Aorta (tissue), 5 donors: ENCODE measurements around the gene NRSN2. TPM values are rescaled to one million over a fixed set of nuclear protein-coding genes. Genes with fewer than 3 reads are reported as not detected.

Experiments
- ATAC-seq: fragments of 200-7000 bp; cut with Tn5 transposase; one replicate; pipeline ENCODE4 v1.9.1; 2022; ENCODE audit warnings: moderate library complexity; ENCODE audit not compliant: low FRiP score
- DNase-seq, 2 donors: peaks; one replicate each; pipeline ENCODE4 v3.0.0-alpha.2; 2020
- H3K27ac ChIP-seq, 2 donors: one replicate each; pipeline ENCODE4 v1.5.1; 2013; ENCODE audit warnings: low read length in 2 of 2, mild to moderate bottlenecking in 2 of 2, moderate library complexity in 2 of 2, control low read depth in 1 of 2, inconsistent platforms in 1 of 2, low read depth in 1 of 2
- H3K27me3 ChIP-seq, 2 donors: one replicate each; pipeline ENCODE4 v1.6.1; 2013; ENCODE audit warnings: control low read depth in 1 of 2, low read length in 1 of 2, mild to moderate bottlenecking in 1 of 2, moderate library complexity in 1 of 2; ENCODE audit not compliant: insufficient read depth in 2 of 2, control insufficient read depth in 1 of 2
- H3K36me3 ChIP-seq, 2 donors: one replicate each; pipeline ENCODE4 v1.6.1; 2013; ENCODE audit warnings: control low read depth in 1 of 2, low read length in 1 of 2, mild to moderate bottlenecking in 1 of 2; ENCODE audit not compliant: insufficient read depth in 2 of 2, control insufficient read depth in 1 of 2
- H3K4me1 ChIP-seq, 2 donors: one replicate each; pipeline ENCODE4 v1.6.1; 2013; ENCODE audit warnings: low read length in 2 of 2, control low read depth in 1 of 2, mild to moderate bottlenecking in 1 of 2, moderate library complexity in 1 of 2; ENCODE audit not compliant: insufficient read depth in 2 of 2, control insufficient read depth in 1 of 2
- H3K4me3 ChIP-seq, 2 donors: one replicate each; pipeline ENCODE4 v1.5.1; 2013; ENCODE audit warnings: low read length in 2 of 2, control low read depth in 1 of 2, mild to moderate bottlenecking in 1 of 2
- H3K9me3 ChIP-seq: one replicate; pipeline ENCODE4 v1.6.1; 2013; ENCODE audit warnings: mild to moderate bottlenecking, low read length; ENCODE audit not compliant: control insufficient read depth
- WGBS, 2 donors: extraction: QIAGEN DNeasy Blood & Tissue Kit; methylation state at CpG; one replicate each; pipeline ENCODE4 v1.1.7; 2013; 5-methylcytosine and 5-hydroxymethylcytosine counted together
- intact Hi-C, 2 donors: fragments of 100-400 bp; cut with DNase I; formaldehyde crosslinking; loops; one replicate each; pipeline versions ENCODE4 v1.14.2 to v1.15.0; 2022
- polyA plus RNA-seq, 2 donors: library from polyadenylated mRNA; stranded (reverse); fragments of 200-250 nt; gene quantifications; one replicate each; pipeline ENCODE4 v1.2.3, GENCODE V29; 2013
- total RNA-seq, 2 donors: library from RNA; stranded (reverse); fragmentation: NEBNext Ultra II Directional; extraction: Animal tissue kit (Norgen Biotek cat#: 25700); gene quantifications; one replicate each; pipeline ENCODE4 v1.2.1, GENCODE V29; 2021
- donor health status: healthy with polysubstance abuse.
- donor health status: Bipolar disorder and iron deficiency.
- donor health status: DM: no; HTN: no; CAD: no.
- donor health status: DM: no; HTN: no; CAD: no.
- donor health status: DM: yes; HTN: yes; CAD: no.

The NRSN2 gene
- total and polyA plus RNA-seq, 4 donors: 12.0 to 40.6 (median 34.5) TPM

- no peak overlapping the region for H3K27ac ChIP-seq
- ATAC-seq: no peak
- no peaks in the 10 kb centered on the region for H3K27me3 ChIP-seq
- no peak overlapping the region for H3K4me3 ChIP-seq
- H3K4me1 ChIP-seq: no peaks in the 10 kb centered on the region
- H3K9me3 ChIP-seq: no peaks in the 10 kb centered on the region
- H3K36me3 ChIP-seq: no peaks in the 10 kb centered on the region
- no peak for DNase-seq
- WGBS, 2 donors: 87 to 97% methylated on average over 2 of the region's 2 CpGs
- intact Hi-C loops: loop anchor here in 1 of 2 donors (10.0 kb wide), 1 partner anchor 72 kb away; no protein-coding TSS in a partner anchor
These were observed 55.6 kb downstream of the NRSN2 start for GRCh38 chr20:402496-402885.

DNA sequence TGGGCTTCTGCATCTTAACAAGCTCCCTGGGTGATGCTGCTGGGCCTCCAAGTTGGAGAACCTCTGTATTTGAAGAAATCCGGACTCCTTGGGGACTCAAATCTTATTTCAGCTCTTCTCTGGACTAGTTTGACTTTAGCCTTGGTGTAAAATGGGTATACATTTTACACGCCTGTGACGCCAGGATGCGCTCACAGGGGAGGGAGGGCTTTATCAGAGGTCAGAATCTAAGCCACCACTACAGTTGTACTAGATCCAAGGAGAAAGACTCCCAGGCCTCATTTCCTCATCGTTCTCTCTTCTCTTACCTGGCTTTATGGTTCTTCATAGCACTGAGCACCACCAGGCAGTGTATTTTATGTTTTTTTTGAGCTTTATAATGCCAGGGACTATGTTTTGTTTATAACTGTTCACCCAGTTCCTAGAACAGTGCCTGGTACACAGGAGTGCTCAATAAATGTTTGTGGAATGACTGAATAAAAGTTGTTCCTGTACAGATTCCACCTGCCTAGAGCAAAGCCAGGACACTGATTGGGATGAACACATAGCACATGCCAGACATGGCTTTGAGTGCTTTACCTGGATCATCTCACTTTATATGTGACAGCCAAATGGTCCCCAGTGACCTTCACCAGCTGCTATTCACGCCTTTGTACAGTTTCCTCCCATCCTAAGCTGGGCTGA lies 56.1 kb downstream of the NRSN2 start:
- H3K9me3 ChIP-seq: no peaks in the 10 kb centered on the region
- no peak overlapping the region for H3K4me3 ChIP-seq
- H3K27ac ChIP-seq: no peak overlapping the region
- DNase-seq (no peak), ATAC-seq (no peak)
- no peaks in the 10 kb centered on the region for H3K4me1 ChIP-seq
- no peaks in the 10 kb centered on the region for H3K27me3 ChIP-seq
- intact Hi-C loops: loop anchor here in 1 of 2 donors (10.0 kb wide), 1 partner anchor 72 kb away; no protein-coding TSS in a partner anchor
- WGBS, 2 donors: 83 to 94% methylated on average over 6 of the region's 6 CpGs
- H3K36me3 ChIP-seq: no peaks in the 10 kb centered on the region

DNA sequence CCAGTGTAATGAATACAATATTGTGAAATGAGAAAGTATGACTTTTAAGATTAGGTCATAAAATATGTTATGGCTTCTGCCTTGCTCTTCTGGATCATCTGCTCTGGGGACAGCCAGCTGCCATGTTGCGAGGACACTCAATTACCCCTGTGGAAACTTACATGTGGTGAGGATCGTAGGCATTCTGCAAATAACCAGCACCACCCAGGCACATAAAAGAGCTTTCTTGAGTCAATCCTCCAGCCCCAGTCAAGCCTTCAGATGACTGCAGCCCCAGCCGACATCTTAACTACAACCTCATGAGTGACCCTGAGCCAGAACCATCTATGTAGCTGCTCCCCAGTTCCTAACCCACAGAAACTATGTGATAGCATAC lies 56.7 kb downstream of the NRSN2 start:
- H3K9me3 ChIP-seq: no peaks in the 10 kb centered on the region
- no peaks in the 10 kb centered on the region for H3K4me1 ChIP-seq
- H3K27ac ChIP-seq: no peak overlapping the region
- H3K4me3 ChIP-seq: no peak overlapping the region
- intact Hi-C loops: loop anchor here in 1 of 2 donors (10.0 kb wide), 1 partner anchor 71 kb away; no protein-coding TSS in a partner anchor
- no peak for DNase-seq
- H3K36me3 ChIP-seq: no peaks in the 10 kb centered on the region
- 97 to 99% methylated on average over 3 of the region's 3 CpGs for WGBS, 2 donors
- ATAC-seq: no peak
- H3K27me3 ChIP-seq: no peaks in the 10 kb centered on the region

DNA sequence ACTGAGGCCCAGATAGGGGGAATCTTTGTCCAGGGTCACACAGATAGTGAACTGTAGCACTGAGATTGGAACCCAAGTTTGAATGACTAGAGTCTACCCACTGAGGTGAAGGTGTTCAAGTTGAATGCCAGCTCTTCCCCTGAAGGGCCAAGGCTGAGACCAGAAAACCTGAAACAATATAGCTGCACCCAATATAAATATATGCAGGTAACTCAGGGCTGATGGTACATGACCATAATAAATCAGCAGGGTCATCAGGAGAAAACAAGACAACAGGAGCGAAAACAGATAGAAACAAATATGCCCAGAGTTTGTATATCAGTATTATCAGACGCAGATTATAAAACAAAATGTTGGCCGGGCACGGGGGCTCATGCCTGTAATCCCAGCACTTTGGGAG lies 57.2 kb downstream of the NRSN2 start:
- Histone ChIP-seq H3K36me3 (no peaks in the 10 kb centered on the region), H3K27me3 (no peaks in the 10 kb centered on the region), H3K4me3 (no peak overlapping the region), H3K27ac (no peak overlapping the region), H3K9me3 (no peaks in the 10 kb centered on the region), H3K4me1 (no peaks in the 10 kb centered on the region)
- no peak for ATAC-seq
- DNase-seq: no peak
- WGBS, 2 donors: 95 to 96% methylated on average over 4 of the region's 4 CpGs
- intact Hi-C loops: loop anchor here in 1 of 2 donors (10.0 kb wide), 1 partner anchor 71 kb away; no protein-coding TSS in a partner anchor

Other genes starting within 250 kb of the NRSN2 start
- gene DEFB126, start 204.5 kb upstream of the NRSN2 start, total RNA-seq: not detected
- not detected for gene DEFB126, start 204.5 kb upstream of the NRSN2 start, polyA plus RNA-seq
- not detected for gene DEFB127, start 189.7 kb upstream of the NRSN2 start, total RNA-seq
- not detected for gene DEFB127, start 189.7 kb upstream of the NRSN2 start, polyA plus RNA-seq
- not detected for gene DEFB128, start 157.4 kb upstream of the NRSN2 start, total RNA-seq
- gene DEFB128, start 157.4 kb upstream of the NRSN2 start, polyA plus RNA-seq: not detected
- not detected for gene DEFB129, start 119.9 kb upstream of the NRSN2 start, total RNA-seq
- gene DEFB129, start 119.9 kb upstream of the NRSN2 start, polyA plus RNA-seq: not detected
- not detected for gene DEFB132, start 89.4 kb upstream of the NRSN2 start, total RNA-seq
- not detected for gene DEFB132, start 89.4 kb upstream of the NRSN2 start, polyA plus RNA-seq
- gene C20orf96, start 56.4 kb upstream of the NRSN2 start, total RNA-seq: 10 to 100 TPM in 1 of 2 donors, 1 to 10 TPM in 1; 4.6 to 11.1 TPM
- gene C20orf96, start 56.4 kb upstream of the NRSN2 start, polyA plus RNA-seq: 1 to 10 TPM; 5.3 to 5.6 TPM
- 10 to 100 TPM; 12.9 to 13.7 TPM for gene ZCCHC3, start 49.5 kb upstream of the NRSN2 start, total RNA-seq
- 1 to 10 TPM; 7.7 to 9.3 TPM for gene ZCCHC3, start 49.5 kb upstream of the NRSN2 start, polyA plus RNA-seq
- gene SOX12, start 21.6 kb upstream of the NRSN2 start, total RNA-seq: 10 to 100 TPM in 1 of 2 donors, 1 to 10 TPM in 1; 6.1 to 12.5 TPM
- gene SOX12, start 21.6 kb upstream of the NRSN2 start, polyA plus RNA-seq: 1 to 10 TPM; 1.5 to 4.2 TPM
- gene TRIB3, start 33.6 kb downstream of the NRSN2 start, total RNA-seq: 1 to 10 TPM; 2.9 to 3.7 TPM
- 1 to 10 TPM; 2.0 to 3.1 TPM for gene TRIB3, start 33.6 kb downstream of the NRSN2 start, polyA plus RNA-seq
- gene RBCK1, start 61.2 kb downstream of the NRSN2 start, total RNA-seq: 10 to 100 TPM; 52.8 to 70.0 TPM
- gene RBCK1, start 61.2 kb downstream of the NRSN2 start, polyA plus RNA-seq: 100 to 1,000 TPM in 1 of 2 donors, 10 to 100 TPM in 1; 64.1 to 118 TPM
- gene TBC1D20, start 115.4 kb downstream of the NRSN2 start, total RNA-seq: 10 to 100 TPM; 27.2 to 39.1 TPM
- 10 to 100 TPM in 1 of 2 donors, 1 to 10 TPM in 1; 9.5 to 27.2 TPM for gene TBC1D20, start 115.4 kb downstream of the NRSN2 start, polyA plus RNA-seq
- gene CSNK2A1, start 196.7 kb downstream of the NRSN2 start, total RNA-seq: 10 to 100 TPM; 73.5 to 98.2 TPM
- 10 to 100 TPM; 23.4 to 27.8 TPM for gene CSNK2A1, start 196.7 kb downstream of the NRSN2 start, polyA plus RNA-seq